ENCODE results near the gene PIK3R6. TPM values are rescaled to one million over a fixed set of nuclear protein-coding genes. Genes with fewer than 3 reads are reported as not detected.

The PIK3R6 gene
- total and polyA plus RNA-seq, 8 donors = 1.6 to 4.3 (median 2.0) TPM

DNA sequence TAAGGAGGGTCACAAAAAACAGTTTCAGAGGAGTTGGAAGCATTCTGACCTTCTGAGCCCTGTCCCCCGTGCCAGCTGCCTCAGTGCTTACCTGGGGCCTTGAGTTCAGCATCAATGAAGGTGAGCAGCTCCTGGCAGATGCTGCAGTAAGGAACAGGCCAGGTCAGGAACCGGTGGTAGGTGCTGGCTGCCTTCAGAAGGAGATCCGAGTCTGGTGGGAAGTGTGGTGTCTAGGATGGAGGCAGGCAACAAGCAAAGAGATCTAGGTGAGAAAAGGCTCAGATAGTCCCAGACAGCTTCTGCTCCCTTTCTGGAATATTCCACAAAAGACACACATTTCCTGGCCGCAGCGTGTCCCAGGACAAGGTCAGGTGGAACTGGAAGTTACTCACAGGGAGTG, 37.2 kb upstream of the PIK3R6 start:
- peaks cover 0 to 86% of the 10 kb centered on the region in 2 donors for H3K36me3 ChIP-seq
- H3K4me3 ChIP-seq = no peak overlapping the region
- ATAC-seq = no peak
- no peaks in the 10 kb centered on the region for H3K9me3 ChIP-seq
- H3K27me3 ChIP-seq = peaks cover 0 to 53% of the 10 kb centered on the region in 2 donors
- intact Hi-C loops (cut with DNase I) = no loop called here
- TF ChIP-seq, protein P1, sequence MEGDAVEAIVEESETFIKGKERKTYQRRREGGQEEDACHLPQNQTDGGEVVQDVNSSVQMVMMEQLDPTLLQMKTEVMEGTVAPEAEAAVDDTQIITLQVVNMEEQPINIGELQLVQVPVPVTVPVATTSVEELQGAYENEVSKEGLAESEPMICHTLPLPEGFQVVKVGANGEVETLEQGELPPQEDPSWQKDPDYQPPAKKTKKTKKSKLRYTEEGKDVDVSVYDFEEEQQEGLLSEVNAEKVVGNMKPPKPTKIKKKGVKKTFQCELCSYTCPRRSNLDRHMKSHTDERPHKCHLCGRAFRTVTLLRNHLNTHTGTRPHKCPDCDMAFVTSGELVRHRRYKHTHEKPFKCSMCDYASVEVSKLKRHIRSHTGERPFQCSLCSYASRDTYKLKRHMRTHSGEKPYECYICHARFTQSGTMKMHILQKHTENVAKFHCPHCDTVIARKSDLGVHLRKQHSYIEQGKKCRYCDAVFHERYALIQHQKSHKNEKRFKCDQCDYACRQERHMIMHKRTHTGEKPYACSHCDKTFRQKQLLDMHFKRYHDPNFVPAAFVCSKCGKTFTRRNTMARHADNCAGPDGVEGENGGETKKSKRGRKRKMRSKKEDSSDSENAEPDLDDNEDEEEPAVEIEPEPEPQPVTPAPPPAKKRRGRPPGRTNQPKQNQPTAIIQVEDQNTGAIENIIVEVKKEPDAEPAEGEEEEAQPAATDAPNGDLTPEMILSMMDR (IDR thresholded peaks at IDR 0.05) = no peak
- no peak for DNase-seq
- peaks cover 0 to 20% of the 10 kb centered on the region in 2 donors for H3K4me1 ChIP-seq
- H3K27ac ChIP-seq = no peak overlapping the region

DNA sequence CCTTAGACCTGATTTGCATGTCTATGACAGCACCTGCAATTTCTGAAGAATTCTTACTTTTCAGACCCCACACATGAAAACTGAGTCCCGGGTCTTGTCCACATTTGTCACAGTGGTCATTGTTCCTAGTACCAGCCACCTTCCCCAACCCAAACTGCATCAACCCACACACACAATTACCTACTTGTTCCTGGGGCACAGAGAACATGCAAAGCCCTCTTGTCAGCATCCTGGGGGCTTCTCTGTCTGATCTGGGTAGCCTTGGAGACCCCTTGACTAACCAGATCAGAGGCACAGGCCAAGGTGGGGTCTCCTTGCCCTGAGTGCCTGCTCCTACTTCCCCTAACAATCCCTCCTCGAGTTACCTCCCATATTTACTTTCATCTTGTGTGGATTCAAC, 36.7 kb upstream of the PIK3R6 start:
- DNase-seq = no peak

DNA sequence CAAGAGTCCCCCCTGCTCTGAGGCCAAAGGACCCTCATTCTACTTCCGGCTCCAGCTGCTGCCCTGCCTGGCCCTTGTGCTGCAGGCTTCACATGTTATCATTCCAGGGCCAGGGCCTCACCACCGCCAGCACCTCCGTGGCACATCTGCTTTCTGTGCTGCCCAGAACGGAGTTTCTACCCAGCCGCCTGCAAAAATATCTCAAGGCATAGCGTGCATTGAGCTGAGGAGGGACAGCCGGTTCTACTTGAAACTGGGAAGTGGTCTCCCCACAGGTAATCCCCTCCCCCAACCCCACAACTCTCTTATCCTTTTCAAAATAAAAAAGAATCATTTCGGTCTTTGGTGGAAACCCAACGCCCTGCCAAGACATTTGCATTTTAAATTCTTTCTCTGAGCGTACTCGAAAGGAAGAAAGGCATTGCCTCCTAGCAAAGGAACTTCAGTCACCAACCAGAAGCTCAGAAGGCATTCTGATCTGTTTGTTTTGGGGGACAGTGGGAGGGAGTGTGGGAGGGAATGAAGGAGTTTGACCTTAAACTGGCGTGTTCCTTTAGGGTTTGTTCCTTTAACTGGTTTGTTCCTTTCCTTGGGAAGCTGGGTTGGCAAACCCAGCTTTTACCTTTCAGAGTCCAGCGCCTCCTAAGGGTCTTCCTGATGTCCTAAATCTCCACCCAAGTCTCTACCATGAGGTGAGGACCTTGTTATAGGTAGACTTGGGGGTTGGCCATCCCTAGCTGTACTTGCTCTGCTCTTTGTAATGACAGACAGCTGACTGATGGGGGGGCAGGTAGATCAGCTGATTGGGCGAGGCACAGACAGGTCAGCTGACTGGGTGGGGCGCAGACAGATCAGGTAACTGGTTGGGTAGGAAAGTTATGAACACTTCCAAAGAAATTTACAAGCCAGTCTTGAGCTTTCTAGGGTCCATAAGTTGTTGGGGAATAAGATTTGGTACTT, 33.4 kb upstream of the PIK3R6 start:
- Histone ChIP-seq H3K9me3 (no peaks in the 10 kb centered on the region), H3K4me1 (peaks cover 0 to 31% of the 10 kb centered on the region in 2 donors), H3K4me3 (no peak overlapping the region), H3K27me3 (peaks cover 0 to 68% of the 10 kb centered on the region in 2 donors), H3K27ac (peak overlapping the region in 1 of 2 donors; percentile 43), H3K36me3 (peaks cover 0 to 77% of the 10 kb centered on the region in 2 donors)
- no peak for DNase-seq
- intact Hi-C loops (cut with DNase I) = no loop called here
- ATAC-seq = no peak
- TF ChIP-seq, protein P1 (IDR thresholded peaks at IDR 0.05) = no peak

More for the DNA sequence above, 36.7 kb upstream of the PIK3R6 start:
- H3K27me3 ChIP-seq = peaks cover 0 to 53% of the 10 kb centered on the region in 2 donors
- H3K9me3 ChIP-seq = no peaks in the 10 kb centered on the region
- intact Hi-C loops (cut with DNase I) = no loop called here
- H3K4me1 ChIP-seq = peaks cover 0 to 20% of the 10 kb centered on the region in 2 donors
- H3K27ac ChIP-seq = no peak overlapping the region
- TF ChIP-seq, protein P1 (IDR thresholded peaks at IDR 0.05) = no peak
- no peak for ATAC-seq
- H3K4me3 ChIP-seq = no peak overlapping the region
- peaks cover 0 to 86% of the 10 kb centered on the region in 2 donors for H3K36me3 ChIP-seq

DNA sequence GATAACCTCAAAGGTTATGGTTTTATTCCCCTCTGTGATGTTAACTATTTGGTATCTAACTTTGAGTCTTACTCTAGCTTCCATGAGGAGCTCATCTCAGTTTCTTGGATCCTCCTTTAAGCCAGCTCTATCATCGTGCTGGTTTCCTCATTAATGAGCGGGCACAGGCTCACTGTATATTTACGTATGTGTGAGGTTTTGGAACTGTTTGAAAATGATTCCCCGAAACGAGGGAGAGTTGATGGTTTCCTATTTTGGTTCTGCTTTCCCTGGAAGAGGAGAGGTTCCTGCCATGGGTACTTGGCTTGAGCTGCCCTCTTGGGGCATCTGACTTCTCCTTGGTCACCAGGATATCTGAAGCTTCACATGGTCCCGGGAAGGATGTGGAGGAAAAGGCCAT, 32.7 kb upstream of the PIK3R6 start:
- H3K36me3 ChIP-seq = peaks cover 0 to 78% of the 10 kb centered on the region in 2 donors
- H3K9me3 ChIP-seq = no peaks in the 10 kb centered on the region
- TF ChIP-seq, protein P1 (IDR thresholded peaks at IDR 0.05) = no peak
- H3K27ac ChIP-seq = peak overlapping the region in 1 of 2 donors; percentile 43
- DNase-seq (no peak), ATAC-seq (no peak)
- H3K4me1 ChIP-seq = peaks cover 0 to 33% of the 10 kb centered on the region in 2 donors
- H3K27me3 ChIP-seq = peaks cover 0 to 68% of the 10 kb centered on the region in 2 donors
- H3K4me3 ChIP-seq = no peak overlapping the region
- intact Hi-C loops (cut with DNase I) = no loop called here

DNA sequence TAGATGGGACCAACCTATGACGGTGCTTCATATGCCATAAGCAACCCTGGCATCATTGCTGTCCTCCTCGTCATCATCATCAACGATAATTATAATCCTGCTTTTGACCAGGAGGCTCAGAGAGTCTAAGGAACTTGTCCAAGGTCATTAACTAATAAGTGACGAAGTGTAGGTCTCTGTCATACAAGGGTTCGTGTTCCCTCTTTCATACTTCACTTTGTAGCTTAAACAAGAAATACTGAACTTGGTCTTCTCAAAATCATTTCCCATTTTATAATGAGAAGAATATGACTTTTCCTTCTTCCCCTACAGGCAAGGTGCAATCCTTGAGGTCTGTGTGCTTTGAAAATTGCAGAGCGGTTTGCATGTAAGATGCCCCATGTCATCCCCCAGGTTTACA, 31.2 kb upstream of the PIK3R6 start:
- peak overlapping the region in 1 of 2 donors; percentile 43 for H3K27ac ChIP-seq
- peaks cover 0 to 41% of the 10 kb centered on the region in 2 donors for H3K4me1 ChIP-seq
- DNase-seq (no peak), ATAC-seq (no peak)
- peaks cover 0 to 74% of the 10 kb centered on the region in 2 donors for H3K36me3 ChIP-seq
- H3K9me3 ChIP-seq = no peaks in the 10 kb centered on the region
- peaks cover 0 to 62% of the 10 kb centered on the region in 2 donors for H3K27me3 ChIP-seq
- TF ChIP-seq, protein P1 (IDR thresholded peaks at IDR 0.05) = no peak
- intact Hi-C loops (cut with DNase I) = no loop called here
- H3K4me3 ChIP-seq = no peak overlapping the region

Measured in left lung (tissue), 10 donors.